Stimulated activated CD8-positive, alpha-beta memory T cell treated with anti-CD3 and anti-CD28 coated beads, Interleukin-2, amount 100 ng/mL, for 48 hours (primary cell): ENCODE results near the gene SYF2.
"Not testable (repeated sequence)": the region's sequence is repeated elsewhere in the genome, so short reads cannot be mapped to it uniquely, and the experiment has no call there.

Source experiments
- DNase-seq, 2 donors: peaks; one replicate each; pipeline ENCODE4 v3.0.0-alpha.2; 2020; ENCODE audit warnings: low read depth in 2 of 2

SYF2 gene

DNA sequence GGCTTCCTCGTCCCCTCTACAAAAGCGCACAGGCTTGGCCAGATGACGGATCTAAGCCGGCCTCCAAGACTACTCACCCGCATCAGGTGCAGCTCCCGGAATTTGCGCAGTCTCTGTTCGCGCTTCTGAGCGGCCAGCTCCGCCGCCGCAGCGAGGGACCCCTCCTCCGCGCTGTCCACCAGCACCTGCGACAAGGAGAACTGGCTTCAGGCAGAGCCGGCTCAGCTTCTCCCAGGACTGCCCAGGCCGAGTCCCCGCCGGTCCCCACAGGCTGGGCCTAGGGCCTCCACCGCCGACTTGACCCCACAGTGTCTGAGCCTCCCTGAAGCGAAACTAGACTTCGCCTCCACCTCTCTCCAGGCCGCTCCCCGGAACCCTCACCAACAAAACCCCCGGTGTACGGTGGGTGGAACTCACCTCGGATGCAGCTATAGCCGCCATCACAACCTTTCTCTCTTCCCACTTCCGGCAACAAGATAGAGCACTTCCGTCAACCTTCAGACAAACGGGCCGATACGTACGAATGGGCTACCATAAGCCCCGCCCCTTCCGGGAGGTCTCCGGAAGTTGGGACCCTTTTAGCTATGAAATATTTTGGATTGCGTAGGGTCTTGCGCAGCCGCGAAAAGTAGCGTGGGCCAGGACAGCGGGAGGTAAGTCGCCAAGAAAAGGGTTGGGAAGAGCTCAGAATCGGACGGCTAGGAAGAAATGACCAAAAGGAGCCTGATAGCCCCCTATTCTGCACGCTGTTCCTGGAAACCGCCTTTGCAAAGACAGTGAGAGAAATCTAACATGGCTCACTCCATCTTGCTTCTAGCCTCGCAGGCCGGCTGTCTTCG lies at the start of gene SYF2:
SYF2 (minus strand) TSS at position 476 of the 839 bp plus-strand sequence; CDS start at position 441, 35 bp downstream.
- DNase-seq = peak; percentile 82 to 87

DNA sequence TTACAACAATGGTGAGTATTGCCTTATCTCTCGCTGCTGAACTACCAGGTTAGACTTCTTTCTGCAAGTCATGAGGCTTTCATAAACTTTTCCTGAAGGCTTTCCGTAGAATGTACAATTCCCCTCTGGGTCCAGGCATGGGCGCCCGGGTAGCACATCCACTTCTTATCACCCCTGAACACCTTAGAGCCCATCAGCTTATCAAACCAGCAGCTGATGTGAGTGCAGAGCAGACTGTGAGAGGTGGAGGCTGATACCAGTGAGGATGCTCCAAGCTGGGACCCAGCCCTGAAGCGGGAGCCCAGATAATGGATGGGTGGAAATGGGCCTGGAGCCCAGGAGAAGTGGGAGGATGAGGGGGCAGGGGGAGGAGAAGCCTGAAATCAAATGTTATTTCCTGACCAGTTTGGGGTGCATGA lies 47.4 kb upstream of the SYF2 start:
- DNase-seq = not testable (repeated sequence)

DNA sequence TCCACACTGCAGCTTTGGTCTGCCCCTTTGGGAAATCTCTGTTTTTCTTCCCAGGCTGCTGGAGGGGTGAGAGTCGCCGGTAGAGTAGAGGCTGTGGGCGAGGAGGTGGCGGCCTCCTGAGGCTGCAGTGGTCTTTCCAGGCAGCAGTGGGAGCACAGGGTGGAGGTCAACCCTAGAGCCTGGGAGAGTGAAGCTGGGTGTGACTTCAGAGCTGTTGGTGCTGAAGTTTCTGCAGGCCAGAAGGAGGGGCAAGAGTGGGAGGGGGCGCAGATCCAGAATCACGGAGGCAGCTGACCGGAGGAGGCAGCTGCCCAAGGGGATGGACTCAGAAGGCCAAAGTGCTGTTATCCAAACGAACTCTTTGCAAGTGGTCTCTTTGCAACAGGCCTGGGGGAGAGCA lies 46.5 kb upstream of the SYF2 start:
- DNase-seq = not testable (repeated sequence)

DNA sequence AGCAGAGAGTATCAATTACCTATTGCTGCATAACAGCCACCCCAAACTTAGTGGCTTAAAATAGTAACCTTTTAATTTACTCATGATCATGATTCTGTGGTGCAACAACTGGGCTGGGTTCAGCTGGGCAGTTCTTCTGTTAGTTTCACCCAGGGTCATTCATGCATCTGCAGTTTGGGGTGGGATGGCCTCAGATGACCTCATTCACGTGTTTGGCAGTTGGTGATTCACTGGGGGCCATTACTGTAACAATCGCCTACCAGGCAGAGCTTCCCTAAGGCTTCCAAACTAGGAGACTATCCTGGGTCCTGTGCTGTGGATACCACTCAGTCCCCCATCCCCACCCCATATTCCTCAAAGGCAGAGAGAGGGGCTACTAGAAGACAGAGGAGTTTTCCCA lies 46.1 kb upstream of the SYF2 start:
- DNase-seq = not testable (repeated sequence)

DNA sequence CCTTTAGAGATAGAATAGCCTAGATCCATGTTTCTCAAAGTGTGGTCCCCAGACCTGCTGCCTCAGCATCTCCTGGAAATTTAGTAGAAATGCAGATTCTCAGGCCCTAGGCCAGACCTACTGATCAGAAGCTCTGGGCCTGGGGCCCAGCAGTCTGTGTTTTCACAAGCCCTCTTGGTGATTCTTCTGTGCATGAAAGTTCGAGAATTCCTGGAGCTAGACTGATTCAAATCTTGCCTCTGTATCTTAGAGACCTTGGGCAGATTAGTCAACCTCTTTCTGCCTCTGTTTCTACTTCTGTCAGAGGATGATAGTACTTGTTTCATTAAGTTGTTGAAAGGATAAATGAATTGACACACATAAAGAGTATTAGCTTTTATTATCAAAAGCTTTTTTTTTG lies 45.0 kb upstream of the SYF2 start:
- DNase-seq = not testable (repeated sequence)

DNA sequence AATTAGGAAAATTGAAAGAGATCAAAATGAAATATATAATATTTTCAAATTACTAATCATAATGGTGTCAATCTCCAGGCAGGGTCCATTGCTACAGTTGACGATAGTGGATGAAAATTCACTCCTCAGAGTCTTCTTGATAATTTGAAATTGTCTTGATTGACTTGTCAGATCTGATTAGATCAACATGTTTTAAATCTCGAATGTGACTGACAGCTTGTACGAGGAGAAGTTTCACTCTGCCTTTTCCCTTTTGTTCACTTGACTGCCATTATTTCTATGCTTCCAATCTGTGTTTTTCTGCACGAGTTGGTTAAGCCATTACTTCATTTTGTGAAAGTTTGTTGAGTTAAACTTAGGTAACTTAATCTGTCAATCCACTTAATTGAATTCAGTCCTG lies 43.3 kb upstream of the SYF2 start:
- DNase-seq = not testable (repeated sequence)

DNA sequence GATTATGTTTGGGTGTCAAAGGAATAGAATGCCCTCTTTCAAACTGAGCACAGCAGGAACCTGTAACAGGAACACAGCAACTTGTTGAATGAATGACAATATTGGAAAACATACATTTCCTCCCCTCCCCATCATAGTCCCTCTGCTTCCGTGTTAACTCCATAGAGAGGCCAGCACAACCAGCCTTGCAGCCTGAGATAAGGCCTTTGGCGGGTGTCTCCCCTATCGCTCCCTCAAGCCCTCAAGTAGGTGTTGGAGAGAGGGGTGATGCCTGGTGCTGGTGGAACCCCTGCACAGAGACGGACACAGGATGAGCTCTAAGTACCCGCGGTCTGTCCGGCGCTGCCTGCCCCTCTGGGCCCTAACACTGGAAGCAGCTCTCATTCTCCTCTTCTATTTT lies 39.9 kb upstream of the SYF2 start, which contains the start of gene RHD:
RHD (plus strand) TSS at position 272 of the 400 bp plus-strand sequence; CDS start at position 311, 39 bp downstream.
- not testable (repeated sequence) for DNase-seq

DNA sequence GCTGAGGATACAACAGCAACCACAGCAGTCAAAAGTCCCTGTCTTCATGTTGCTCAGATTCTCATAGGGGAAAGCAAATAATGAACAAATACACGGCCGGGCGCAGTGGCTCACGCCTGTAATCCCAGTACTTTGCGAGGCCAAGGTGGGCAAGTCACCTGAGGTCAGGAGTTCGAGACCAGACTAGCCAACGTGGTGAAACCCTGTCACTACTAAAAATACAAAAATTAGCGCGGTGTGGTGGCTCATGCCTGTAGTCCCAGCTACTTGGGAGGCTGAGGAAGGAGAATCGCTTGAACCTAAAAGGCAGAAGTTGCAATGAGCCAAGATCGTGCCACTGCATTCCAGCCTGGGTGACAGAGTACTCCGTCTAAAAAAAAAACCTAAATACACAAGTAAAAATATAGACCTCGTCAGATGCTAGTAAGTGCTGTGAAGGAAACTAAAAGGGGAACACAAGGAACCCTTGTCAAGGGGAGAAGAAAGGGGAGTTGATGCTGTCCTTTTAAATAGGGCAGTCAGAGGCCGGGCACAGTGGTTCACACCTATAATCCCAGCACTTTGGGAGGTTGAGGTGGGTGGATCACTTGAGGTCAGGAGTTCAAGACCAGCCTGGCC lies 36.0 kb upstream of the SYF2 start:
- DNase-seq = not testable (repeated sequence)

DNA sequence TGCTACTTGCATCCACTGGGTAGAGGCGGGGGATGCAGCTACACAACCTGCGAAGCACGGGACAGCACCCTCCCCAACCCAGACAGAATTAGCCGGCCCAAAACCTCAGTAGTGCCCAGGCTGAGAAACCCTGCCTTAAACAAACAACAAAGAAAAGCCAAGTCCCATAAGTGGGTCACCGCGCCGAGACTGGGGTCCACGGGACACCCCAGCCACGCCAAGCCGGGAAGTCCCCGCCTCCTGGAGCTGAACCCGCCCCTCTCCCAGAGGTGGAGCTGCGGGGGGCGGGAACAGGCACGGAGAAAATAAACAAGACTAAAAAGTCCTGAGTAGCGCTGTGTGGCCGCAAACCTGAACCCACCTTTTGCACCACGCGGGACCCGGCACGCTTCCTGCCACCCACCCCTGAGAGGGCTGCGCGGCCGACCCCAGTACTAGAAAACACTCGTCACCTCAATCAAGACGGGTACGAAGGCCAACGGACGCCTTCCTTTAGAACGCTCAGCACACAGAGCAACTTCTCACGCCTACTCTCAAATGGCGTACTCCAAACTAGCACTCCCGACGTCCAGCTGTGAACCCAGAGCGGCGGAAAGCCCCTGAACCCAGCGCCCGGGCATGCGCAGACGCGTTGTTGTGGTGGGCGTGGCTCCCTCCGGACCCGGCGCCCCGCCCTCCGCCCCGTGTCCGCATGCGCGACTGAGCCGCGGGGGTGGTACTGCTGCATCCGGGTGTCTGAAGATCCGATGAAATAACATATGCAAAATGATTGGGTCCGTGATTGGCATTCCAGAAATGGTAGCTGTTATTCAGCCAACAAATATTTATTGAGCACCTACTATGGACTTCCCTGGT lies 35.2 kb upstream of the SYF2 start:
- peak; percentile 83 to 86 for DNase-seq

DNA sequence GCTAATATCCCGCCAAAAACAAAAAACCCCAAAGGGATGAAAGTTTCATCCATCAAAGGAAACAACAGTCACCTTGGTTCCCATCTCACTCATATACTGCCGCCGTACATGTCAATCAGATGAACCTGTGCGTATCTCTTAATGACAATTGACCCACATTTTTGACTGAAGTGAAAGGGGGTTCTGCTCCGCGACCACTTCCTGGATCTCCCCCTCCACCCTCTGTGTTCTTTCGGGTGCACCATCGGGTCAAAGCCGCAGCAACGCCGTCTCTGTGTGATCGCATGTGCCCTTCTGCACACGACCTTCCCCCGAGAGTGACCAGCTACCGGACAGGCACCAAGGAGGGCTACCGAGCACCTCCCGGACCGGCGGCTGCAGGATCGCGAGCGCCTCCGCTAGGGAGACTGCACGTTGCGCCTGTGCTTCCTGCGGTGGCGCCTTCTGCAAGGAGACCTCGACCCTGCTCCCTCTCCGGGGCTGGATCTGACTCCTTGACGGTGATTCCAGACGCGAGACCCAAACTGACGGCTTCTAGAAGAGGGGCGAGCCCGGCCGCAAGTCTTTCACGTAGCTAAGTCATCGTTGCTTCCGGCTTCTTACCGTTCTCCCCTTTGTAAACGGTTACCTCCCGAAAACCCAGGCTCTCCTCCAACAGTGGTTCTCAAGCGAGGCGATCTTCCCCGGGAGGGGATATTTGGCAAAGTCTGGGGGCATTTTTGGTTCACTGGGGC lies 34.4 kb upstream of the SYF2 start:
- not testable (repeated sequence) for DNase-seq

DNA sequence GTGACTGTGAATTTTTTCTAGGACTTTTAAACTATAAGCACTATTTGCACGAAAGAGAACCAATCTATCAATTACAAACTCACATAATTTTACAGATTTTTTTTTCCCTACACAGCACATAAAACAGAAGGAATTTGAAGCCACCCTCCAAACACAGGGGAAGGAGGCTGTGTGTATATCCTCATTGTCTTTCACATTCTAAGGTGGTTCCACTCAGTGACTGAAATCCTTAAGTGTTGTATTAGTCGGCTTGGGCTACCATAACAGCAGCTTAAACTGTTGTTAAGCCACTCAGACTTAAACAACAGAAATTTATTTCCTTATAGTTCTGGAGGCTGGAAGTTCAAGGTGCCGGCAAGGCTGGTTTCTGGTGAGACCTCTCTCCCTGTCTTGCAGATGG lies 28.0 kb upstream of the SYF2 start:
- DNase-seq = not testable (repeated sequence)

DNA sequence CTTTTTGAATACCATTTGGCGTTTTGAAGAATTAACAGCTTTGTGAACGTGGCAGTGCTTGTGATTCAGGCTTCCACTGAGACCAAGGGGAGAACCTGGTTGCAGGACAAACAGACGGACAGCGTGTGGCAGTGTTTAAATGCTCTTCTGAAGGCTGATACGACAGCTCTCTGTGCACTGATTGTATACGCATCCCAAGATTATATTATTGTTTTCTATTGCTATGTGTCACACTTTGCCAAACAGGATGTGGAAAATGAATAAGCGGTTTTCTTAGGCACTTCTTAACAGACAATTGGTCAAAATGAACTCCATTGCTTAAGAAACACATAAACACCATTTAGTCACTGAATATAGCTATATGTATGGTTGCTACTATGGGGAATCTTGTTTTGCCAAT lies 27.5 kb upstream of the SYF2 start:
- DNase-seq = not testable (repeated sequence)

DNA sequence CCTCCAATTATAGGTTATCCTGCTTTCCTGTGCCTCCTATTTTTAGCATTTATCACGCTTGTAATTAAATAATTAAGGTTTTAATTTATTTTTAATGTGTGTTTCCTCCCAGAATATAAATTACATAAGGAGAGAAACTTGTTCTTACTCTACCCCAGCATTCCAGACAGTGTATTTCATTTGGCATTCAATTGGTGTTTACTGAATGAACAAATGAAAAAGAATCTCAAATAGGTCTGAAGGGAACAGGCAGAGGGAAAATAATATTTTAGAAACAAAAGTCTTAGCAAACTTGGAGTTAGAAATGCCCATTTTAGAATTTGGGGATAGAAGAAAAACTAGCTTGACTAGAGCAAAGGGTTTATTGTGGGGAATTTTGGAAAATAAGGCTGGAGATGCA lies 24.9 kb upstream of the SYF2 start:
- DNase-seq = no peak

DNA sequence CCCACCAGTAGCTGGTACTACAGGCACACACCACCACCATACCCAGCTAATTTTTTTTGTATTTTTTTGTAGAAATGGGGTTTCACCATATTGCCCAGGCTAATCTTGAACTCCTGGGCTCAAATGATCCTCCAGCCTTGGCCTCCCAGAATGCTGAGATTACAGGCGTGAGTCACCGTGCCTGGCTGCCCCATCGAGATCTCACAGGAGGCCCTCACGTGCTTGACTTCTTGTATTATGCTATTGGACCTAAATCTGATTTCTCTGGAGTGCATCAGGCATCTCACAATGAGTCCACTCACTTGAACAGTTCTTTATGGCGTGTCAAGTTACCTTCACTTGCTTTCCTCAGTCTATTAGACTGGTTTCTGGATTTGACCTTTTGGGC lies 24.3 kb upstream of the SYF2 start:
- DNase-seq = no peak

DNA sequence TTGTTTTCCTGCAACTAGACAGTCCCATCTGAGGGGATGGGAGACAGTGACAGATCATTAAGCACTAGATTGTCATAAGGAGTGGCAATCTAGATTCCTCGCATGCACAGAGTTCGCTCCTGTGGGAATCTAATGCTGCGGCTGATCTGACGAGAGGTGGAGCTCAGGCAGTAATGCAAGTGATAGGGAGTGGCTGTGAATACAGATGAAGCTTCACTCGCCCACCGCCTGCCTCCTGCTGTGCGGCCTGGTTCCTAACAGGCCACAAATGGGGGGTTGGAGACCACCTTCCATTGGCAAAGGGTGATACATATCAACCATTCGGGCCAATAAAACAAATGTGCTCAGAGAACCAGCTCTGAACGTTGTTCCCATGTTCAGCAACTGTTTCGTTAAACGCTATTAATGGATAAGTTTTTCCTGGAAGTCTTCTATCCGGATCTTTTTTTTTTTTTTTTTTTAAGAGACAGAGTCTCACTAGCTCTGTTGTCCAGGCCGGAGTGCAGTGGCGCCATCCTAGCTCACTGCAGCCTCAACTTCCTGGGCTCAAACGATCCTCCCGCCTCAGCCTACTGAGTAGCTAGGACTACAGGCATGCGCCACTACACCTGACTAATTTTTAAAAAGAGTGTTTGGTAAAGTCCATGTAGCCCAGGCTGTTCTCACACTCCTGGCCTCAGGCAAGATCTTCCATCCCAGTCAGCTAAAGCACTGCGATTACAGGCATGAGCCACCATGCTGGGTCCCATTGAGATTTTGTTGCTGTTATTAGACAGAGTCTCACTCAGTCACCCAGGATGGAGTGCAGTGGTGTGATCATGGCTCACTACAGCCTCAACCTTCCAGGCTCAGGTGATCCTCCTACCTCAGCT lies 23.6 kb upstream of the SYF2 start:
- DNase-seq = no peak

DNA sequence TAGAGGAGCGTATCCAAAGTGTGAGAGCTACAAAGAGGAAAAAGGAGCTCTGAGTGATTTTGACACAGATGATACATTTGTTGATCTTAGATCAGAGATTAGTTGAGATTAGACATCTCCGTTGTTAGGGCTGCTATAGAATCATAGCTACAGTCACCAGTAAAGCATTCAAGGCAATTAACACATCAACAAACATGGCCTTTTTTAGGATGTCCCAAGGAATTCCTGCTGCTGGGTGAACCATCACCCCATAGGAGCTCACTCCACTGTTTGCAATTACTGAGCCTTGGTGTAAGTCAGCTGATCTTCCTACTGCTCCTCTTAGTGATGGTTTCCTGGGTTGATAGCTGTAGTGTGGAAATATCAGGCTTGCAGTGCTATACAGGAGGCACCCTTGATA lies 21.6 kb upstream of the SYF2 start:
- no peak for DNase-seq

DNA sequence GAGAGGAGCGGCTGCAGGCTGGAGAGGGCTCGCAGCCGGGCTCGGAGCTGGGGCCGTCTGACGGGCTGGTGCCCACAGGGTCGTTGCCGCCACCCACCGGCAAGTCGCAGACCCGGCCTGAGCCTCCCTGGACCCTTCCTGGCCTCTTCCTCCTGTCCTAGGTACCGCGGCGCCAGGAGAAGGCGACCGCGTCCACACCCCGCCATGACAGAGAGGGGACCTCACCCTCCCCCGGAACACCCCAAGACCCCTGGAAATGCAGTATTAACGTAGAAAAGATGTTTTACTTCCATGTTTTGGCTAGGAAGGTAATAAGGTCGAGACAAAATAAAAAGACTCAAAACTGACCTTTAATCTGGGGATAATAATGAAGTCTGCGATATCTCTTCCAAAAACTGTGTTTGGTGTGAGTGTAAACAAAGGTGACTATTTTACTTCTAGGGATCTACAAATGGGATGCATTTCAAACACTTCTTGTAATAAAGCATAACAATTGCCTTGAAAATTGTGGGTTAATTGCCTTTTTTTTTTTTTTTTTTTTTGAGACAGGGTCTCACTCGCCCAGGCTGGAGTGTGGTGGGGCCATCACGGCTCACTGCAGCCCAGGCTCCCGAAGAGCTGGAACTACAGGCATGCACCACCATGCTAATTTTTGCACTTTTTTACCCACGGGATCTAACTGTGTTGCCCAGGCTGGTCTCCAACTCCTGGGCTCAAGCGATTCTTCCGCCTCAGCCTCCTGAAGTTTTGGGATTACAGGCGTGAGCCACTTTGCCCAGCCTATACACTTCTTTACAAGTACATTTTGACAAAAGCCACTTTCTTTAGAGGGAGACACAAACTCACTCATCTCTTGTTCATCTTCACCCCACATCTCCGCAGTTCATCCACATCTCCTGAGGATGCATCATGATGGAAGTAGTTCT lies 15.8 kb upstream of the SYF2 start:
- no peak for DNase-seq

DNA sequence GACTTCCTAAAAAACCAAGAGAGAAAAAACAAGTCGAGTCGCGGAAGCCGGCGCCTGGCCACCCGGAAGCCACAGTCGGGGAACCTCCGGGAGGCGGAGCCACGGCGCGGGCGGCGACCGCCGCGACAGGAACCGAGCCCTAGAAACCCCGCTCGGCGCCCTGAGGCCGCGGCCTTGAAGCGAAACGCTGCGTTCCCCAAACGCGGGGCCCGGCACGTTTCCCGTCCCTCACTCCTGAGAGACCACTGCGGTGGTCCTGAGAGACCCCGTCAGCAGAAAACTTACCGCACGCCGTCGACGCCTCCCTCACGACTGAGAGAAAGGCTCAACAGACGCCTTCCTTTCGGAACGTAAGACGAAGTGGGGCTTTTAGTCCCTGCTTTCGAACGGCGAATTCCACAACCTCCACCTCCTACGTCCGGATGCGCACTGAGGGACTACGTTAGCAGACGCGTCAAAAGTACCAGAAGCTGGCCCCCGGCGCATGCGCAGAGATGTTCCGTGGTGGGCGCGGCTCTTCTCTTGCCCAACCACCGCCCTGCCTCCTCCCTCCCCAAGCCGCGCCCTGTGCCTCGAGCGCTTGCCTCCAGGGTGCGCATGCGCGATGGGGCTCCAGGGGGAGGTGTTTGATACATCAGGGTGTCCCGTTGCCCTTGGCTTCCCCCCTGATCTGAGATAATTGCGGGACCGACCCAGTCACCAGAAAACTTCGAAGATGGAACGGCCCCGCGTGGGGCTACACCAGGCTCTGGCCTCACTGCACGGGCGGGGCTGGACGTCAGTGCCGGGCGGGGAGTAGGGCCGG lies 14.9 kb upstream of the SYF2 start, which contains the start of gene RSRP1:
RSRP1 (minus strand) TSS at position 431 of the 805 bp plus-strand sequence. CDS start 491 bp downstream, outside the sequence.
- peak; percentile 99 to 100 for DNase-seq
